ENCODE data around the gene NR3C2.
"Not testable (repeated sequence)": the region's sequence is repeated elsewhere in the genome, so short reads cannot be mapped to it uniquely, and the experiment has no call there.

The NR3C2 gene

GRCh38 chr4:148152868-148153625 lies 289.2 kb downstream of the NR3C2 start:
- DNase-seq: no peak

- no peak for DNase-seq
Observed at GRCh38 chr4:148151806-148152205, 290.4 kb downstream of the NR3C2 start.

GRCh38 chr4:148145475-148145874 lies 296.7 kb downstream of the NR3C2 start:
- no peak for DNase-seq

GRCh38 chr4:148143174-148143573 lies 299.0 kb downstream of the NR3C2 start:
- no peak for DNase-seq

- DNase-seq: no peak
Observed at GRCh38 chr4:148141501-148141900, 300.7 kb downstream of the NR3C2 start.

GRCh38 chr4:148126825-148127224 lies 315.4 kb downstream of the NR3C2 start:
- no peak for DNase-seq

- DNase-seq: no peak
Observed at GRCh38 chr4:148124512-148124911, 317.7 kb downstream of the NR3C2 start.

- DNase-seq: not testable (repeated sequence)
Observed at GRCh38 chr4:148123161-148123560, 319.1 kb downstream of the NR3C2 start.

GRCh38 chr4:148120216-148120615 lies 322.0 kb downstream of the NR3C2 start:
- DNase-seq: no peak

GRCh38 chr4:148118633-148119032 lies 323.6 kb downstream of the NR3C2 start:
- no peak for DNase-seq

GRCh38 chr4:148118179-148118578 lies 324.0 kb downstream of the NR3C2 start:
- DNase-seq: no peak

GRCh38 chr4:148116969-148117368 lies 325.2 kb downstream of the NR3C2 start:
- DNase-seq: no peak

- DNase-seq: no peak
Observed at GRCh38 chr4:148116264-148116663, 325.9 kb downstream of the NR3C2 start.

GRCh38 chr4:148114436-148114835 lies 327.8 kb downstream of the NR3C2 start:
- DNase-seq: no peak

- DNase-seq: no peak
Observed at GRCh38 chr4:148112231-148112982, 329.8 kb downstream of the NR3C2 start.

GRCh38 chr4:148110169-148110568 lies 332.0 kb downstream of the NR3C2 start:
- no peak for DNase-seq

GRCh38 chr4:148109216-148109615 lies 333.0 kb downstream of the NR3C2 start:
- no peak for DNase-seq

- DNase-seq: no peak
Observed at GRCh38 chr4:148108766-148109165, 333.4 kb downstream of the NR3C2 start.

GRCh38 chr4:148103597-148104355 lies 338.4 kb downstream of the NR3C2 start:
- no peak for DNase-seq

GRCh38 chr4:148101790-148102189 lies 340.4 kb downstream of the NR3C2 start:
- DNase-seq: no peak

- DNase-seq: no peak
Observed at GRCh38 chr4:148101235-148101634, 341.0 kb downstream of the NR3C2 start.

GRCh38 chr4:148097801-148098200 lies 344.4 kb downstream of the NR3C2 start:
- DNase-seq: no peak

GRCh38 chr4:148095346-148095923 lies 346.8 kb downstream of the NR3C2 start:
- no peak for DNase-seq

Measured in activated CD8-positive, alpha-beta memory T cell treated with anti-CD3 and anti-CD28 coated beads for 24 hours (primary cell).